GM18907 (cell line): ENCODE measurements around the gene SLC40A1.

Experiments used
- ATAC-seq: cut with Tn5 transposase; IDR thresholded peaks from one replicate; pipeline ENCODE4 v1.9.1; 2021; ENCODE audit warnings: mild to moderate bottlenecking, moderate library complexity; ENCODE audit not compliant: unreplicated experiment

Gene SLC40A1

GRCh38 chr2:189601043-189601442 lies 20.5 kb upstream of the SLC40A1 start:
- no peak for ATAC-seq

DNA sequence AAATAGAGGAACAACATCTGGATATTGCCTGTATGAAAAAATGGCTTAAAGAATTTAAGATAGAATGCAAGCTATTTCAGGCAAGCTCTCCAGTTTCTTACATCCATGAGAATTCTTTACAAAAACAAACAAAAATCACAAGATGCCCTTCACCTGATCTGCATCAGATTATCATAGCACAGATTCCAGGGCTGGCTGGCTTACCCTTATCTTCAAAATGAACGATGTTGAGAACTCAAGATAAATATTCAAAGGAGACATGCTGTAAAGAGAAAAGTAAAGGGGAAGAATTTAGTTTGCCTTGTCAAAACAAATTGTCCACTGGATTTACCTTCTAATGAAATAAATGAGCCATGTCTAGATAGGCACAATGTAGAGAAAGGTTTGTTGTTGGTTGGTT lies 18.7 kb upstream of the SLC40A1 start:
- no peak for ATAC-seq

DNA sequence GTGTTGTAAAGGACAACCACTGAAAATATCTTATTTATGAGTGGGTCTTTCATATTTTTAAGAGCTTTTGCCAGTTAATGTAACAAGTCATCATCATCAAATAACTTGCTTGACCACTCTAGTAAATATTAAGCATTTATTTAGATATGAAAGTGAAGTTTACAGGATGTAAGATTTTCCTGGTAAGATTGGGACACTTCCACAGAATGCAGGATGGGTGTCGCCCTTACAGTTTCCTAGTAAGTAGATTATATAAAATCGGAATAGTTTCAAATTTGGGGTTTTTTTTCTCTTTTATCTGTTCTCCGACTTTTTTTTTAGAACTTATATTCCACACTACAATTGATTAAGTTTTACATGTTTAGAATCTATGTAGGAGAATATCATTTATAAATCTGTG lies 14.8 kb upstream of the SLC40A1 start:
- no peak for ATAC-seq

GRCh38 chr2:189594305-189594704 lies 13.7 kb upstream of the SLC40A1 start:
- ATAC-seq: no peak

- ATAC-seq: no peak
These were observed 12.5 kb upstream of the SLC40A1 start for GRCh38 chr2:189593115-189593514.

- no peak for ATAC-seq
These were observed 11.9 kb upstream of the SLC40A1 start for GRCh38 chr2:189592353-189592984.

GRCh38 chr2:189587780-189588179 lies 7.2 kb upstream of the SLC40A1 start:
- no peak for ATAC-seq

GRCh38 chr2:189585226-189585756 lies 4.7 kb upstream of the SLC40A1 start:
- no peak for ATAC-seq

DNA sequence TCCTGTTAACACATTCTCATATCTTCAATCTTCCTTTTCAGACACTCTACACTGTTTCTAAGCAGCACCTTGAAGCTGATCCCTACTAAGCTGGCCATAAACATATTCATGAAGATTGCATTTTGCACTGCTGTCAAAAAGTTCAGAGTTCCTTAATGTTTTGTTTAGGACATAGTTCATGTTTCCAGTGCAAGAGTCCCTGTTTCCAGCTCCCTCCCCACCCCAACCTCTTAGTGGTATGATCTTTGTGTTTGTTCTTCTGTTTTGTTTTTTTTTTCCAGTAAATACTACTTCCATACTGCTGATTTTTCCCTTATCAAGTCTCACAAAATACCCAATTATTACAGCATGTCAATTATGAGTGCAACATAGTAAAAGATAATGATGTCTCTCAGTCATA lies 4.1 kb upstream of the SLC40A1 start:
- ATAC-seq: no peak

DNA sequence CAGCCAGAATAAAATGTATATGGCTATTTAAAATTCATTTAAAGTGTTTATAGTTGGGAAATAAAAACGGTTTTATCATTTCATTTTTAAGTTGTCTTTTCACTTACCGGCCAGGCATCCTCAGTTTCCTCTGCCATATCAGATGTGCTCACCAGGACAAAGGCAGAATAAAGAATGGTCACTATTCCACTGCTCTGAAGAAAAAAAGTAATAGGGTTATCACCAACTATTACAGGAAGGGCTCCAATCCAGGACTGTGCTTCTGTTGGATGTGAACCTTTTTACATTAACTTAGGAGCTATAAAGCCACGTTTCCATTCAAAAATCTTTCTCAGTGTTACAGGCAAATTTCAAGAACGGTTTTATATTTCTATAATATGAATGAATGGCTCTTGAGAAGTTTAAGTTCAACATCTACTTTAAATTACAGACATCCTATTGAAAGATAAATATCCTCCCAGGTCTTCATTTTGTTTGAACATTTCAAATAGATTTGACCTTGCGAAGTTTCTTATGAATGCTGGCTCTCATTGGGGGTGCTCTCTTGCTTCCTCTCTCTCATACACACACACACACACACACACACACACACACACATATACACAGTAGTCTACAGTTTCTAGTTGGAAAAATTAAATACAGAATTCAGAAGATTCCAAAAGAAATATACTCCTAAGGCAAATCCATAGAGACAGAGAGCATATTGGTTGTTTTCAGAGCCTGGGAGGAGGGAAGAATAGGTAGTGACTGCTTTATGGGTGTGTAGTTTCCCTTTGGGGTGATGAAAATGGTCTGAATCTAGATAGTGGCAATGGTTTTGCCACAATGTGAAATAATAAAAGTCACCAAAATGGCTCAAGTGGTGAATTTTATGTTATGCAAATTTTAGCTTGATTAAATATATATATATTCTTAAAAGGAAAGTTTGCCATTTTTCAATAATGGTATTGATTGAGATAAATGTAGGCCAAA lies 2.9 kb upstream of the SLC40A1 start:
- ATAC-seq: no peak

DNA sequence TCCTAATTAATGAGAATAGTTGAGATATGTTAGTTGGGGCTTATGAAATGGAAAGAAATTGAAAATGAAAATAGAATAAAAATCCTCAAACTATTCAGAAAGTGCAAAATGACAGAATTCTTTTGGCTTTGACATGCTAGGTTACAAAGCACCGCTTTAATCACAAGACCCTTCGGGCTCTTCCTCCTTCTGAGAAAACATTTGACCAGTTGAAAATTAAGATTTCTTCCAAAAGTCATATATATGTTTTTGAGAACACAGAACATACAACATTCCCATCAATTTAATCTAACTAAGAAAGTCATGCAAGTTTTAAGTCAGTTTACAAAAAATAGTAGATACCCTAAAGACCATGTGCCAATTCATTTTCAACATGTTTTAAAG lies 2.2 kb upstream of the SLC40A1 start:
- ATAC-seq: no peak

DNA sequence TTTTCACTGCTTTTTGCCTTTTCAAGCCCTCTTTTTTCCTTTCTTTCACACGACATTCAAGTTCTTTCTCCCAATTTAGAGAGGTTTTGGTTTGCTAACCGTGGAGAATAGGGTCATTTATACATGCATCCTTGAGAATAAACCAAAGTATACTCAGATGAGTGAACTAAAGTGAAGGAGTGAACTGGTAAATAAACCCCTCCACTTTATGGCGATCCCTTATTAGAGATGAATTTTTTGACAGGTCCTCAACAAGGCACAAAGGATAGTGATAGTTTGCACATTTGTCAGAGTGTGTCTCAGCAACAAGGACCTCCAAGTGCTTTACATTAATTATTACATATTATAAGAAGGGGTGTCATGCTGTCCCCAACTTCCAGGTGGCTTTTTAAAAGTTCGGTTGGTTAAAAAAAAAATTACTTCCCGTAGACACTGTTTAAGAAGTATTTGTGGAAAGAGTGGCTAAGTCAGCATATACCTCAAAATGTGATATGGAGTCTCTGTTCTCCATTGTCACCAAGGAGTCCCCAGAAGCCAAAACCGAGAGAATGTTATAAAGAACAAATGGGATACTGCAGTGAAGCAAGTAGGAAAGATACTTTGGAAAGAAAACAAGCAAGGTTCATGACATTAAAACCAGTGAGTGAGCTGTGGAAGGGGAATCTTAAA lies 1.7 kb upstream of the SLC40A1 start:
- ATAC-seq: no peak

GRCh38 chr2:189581354-189582139 lies 961 bp upstream of the SLC40A1 start:
- peak; percentile 12 for ATAC-seq

- peak; percentile 61 for ATAC-seq
These were observed 340 bp downstream of the SLC40A1 start for GRCh38 chr2:189580241-189580651.

GRCh38 chr2:189579585-189580186 lies 900 bp downstream of the SLC40A1 start:
- ATAC-seq: no peak

DNA sequence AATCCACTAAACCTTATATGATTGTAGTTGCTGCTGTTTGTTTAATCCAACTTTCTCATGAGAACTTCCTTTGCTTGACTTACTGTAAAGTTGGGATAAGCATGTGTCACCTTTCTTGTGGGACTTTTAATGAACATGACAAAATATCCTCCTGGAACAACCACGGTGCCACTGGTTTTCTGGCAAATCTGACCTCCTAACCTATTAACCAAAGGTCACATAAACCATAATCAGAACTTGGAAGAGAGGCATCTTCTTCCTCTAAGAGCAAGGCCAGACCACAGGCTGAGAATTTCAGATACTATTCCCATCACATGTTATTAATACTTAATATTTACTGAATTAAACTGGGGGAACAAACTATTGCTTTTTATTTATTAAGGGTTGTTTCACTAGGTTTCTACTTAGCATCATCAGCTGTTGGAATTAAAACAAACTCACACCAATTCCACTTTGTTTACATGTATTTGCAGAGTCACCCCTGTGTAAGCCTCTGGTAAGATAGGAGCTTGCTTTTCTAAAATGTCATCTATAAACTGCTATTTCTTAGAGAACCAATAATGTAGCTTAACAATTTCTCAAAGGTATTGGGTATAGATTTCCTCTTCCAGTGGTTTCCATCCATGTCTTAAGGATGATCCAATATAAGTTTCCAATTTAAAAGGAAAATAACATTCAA lies 2.2 kb downstream of the SLC40A1 start:
- no peak for ATAC-seq

- no peak for ATAC-seq
These were observed 3.5 kb downstream of the SLC40A1 start for GRCh38 chr2:189577121-189577520.

DNA sequence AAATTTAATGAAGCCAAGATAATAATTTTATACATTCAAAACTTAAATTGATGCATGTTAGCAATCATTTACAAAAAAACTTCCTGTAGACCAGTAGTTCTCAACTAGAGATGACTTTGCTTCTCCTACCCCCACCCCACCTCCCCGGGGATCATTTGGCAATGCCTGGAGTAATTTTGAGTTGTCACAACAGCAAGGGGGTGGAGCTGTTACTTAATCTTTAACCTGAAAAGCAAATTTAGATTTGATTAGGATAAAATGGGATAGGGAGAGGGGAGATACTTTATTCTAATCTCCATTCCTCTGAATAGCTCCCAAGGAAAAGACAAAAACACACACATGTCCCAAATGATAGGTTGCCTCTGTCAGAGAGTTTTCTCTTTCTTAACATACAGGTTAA lies 4.2 kb downstream of the SLC40A1 start:
- no peak for ATAC-seq

GRCh38 chr2:189574793-189575475 lies 5.7 kb downstream of the SLC40A1 start:
- no peak for ATAC-seq
